Upper lobe of right lung (tissue), 1 donor: ENCODE measurements around the gene FGF18. TPM values are rescaled to one million over a fixed set of nuclear protein-coding genes. Genes with fewer than 3 reads are reported as not detected.
"Not testable (repeated sequence)": the region's sequence is repeated elsewhere in the genome, so short reads cannot be mapped to it uniquely, and the experiment has no call there.

ENCODE experiments used
- ATAC-seq: fragments of 200-7000 bp; cut with Tn5 transposase; one replicate; pipeline ENCODE4 v1.9.1; 2020; ENCODE audit warnings: mild to moderate bottlenecking, moderate library complexity
- DNase-seq: peaks from one replicate; pipeline ENCODE4 v3.0.0-alpha.2; 2020
- H3K27ac ChIP-seq: fragments of 200-600 bp; one replicate; pipeline ENCODE4 v1.8.0; 2022
- H3K27me3 ChIP-seq: fragments of 200-600 bp; one replicate; pipeline ENCODE4 v1.8.0; 2022; ENCODE audit warnings: mild to moderate bottlenecking
- H3K36me3 ChIP-seq: fragments of 200-600 bp; one replicate; pipeline ENCODE4 v1.8.0; 2022
- H3K4me1 ChIP-seq: fragments of 200-600 bp; one replicate; pipeline ENCODE4 v1.8.0; 2022
- H3K4me3 ChIP-seq: fragments of 200-600 bp; one replicate; pipeline ENCODE4 v1.8.0; 2022; ENCODE audit warnings: mild to moderate bottlenecking
- H3K9me3 ChIP-seq: fragments of 200-600 bp; one replicate; pipeline ENCODE4 v1.8.0; 2022
- intact Hi-C: fragments of 100-400 bp; cut with DNase I; formaldehyde crosslinking; loops from one replicate; pipeline ENCODE4 v1.11.0; 2022
- total RNA-seq: library from RNA; stranded (reverse); fragmentation: NEBNext Ultra II Directional; extraction: Animal tissue kit (Norgen Biotek cat#: 25700); gene quantifications from one replicate; pipeline ENCODE4 v1.2.1, GENCODE V29; 2021
- TF ChIP-seq, protein P1 (sequence below): fragments of 200-600 bp; IDR thresholded peaks from one replicate; pipeline ENCODE4 v1.8.0; 2022; ENCODE audit warnings: antibody characterized with exemption
- donor health status: DM: no; HTN: yes; CAD: no; lungs with severe emphysema.

FGF18 gene
- total RNA-seq, 1 donor from 2014 or later: 4.2 TPM

DNA sequence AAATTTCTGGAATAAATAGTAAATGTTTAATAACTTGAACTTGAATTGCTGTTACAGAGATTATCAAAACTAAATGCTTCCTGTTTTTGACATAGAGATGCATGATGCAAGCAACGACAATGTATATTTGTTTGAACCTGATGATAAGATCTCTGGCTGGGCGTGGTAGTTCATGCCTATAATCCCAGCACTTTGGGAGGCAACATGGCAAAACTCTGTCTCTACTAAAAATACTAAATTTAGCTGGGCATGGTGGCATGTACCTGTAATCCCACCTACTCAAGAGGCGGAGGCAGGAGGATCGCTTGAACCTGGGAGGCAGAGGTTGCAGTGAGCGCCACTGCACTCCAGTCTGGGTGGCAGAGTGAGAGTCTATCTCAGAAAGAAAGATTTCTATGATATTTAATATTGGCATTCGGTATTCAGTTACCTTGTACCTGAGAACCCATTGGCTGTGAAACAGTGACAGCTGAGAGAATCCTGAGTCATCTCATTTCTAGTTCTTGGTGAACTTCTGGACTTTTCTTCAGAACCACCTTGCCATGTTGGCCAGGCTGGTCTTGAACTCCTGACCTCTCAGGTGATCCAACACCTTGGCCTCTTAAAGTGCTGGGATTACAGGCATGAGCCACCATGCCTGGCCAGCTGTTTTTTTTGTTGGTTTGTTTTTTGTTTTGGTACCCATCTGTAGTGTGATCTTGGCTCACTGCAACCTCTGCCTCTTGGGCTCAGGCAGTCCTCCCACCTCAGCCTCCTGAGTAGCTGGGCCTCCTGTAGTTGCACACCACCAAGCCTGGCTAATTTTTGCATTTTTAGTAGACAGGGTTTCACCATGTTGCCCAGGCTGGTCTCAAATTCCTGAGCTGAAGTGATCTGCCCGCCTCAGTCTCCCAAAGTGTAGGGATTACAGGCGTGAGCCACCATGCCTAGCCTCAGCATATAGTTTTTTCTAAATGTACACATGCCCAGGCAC, 10.0 kb upstream of the FGF18 start:
- intact Hi-C loops: loop anchor here (10.0 kb wide), 1 partner anchor 495 kb away; no protein-coding TSS in a partner anchor
- Histone ChIP-seq H3K27me3 (no peaks in the 10 kb centered on the region), H3K4me3 (no peak overlapping the region), H3K4me1 (no peaks in the 10 kb centered on the region), H3K27ac (no peak overlapping the region), H3K36me3 (peaks cover 92% of the 10 kb centered on the region), H3K9me3 (no peaks in the 10 kb centered on the region)
- no peak for DNase-seq
- ATAC-seq: no peak
- TF ChIP-seq, protein P1, sequence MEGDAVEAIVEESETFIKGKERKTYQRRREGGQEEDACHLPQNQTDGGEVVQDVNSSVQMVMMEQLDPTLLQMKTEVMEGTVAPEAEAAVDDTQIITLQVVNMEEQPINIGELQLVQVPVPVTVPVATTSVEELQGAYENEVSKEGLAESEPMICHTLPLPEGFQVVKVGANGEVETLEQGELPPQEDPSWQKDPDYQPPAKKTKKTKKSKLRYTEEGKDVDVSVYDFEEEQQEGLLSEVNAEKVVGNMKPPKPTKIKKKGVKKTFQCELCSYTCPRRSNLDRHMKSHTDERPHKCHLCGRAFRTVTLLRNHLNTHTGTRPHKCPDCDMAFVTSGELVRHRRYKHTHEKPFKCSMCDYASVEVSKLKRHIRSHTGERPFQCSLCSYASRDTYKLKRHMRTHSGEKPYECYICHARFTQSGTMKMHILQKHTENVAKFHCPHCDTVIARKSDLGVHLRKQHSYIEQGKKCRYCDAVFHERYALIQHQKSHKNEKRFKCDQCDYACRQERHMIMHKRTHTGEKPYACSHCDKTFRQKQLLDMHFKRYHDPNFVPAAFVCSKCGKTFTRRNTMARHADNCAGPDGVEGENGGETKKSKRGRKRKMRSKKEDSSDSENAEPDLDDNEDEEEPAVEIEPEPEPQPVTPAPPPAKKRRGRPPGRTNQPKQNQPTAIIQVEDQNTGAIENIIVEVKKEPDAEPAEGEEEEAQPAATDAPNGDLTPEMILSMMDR: no peak

DNA sequence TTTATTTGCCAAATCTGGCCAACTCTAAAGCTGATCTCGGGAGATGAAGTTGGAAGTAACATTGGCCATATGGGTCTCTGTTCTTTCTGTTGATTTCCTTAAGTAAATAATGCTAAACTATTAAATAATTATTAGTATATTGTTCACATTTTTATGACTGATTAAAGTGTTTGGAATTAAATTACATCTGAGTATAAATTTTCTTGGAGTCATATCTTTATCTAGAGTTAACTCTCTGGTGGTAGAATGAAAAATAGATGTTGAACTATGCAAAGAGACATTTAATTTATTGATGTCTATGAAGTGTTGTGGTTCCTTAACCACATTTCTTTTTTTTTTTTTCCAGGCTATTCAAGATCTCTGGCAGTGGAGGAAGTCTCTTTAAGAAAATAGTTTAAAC, 9.3 kb upstream of the FGF18 start:
- no peak overlapping the region for H3K4me3 ChIP-seq
- H3K4me1 ChIP-seq: no peaks in the 10 kb centered on the region
- H3K36me3 ChIP-seq: peaks cover 87% of the 10 kb centered on the region
- no peaks in the 10 kb centered on the region for H3K27me3 ChIP-seq
- TF ChIP-seq, protein P1: no peak
- DNase-seq (no peak), ATAC-seq (no peak)
- H3K9me3 ChIP-seq: no peaks in the 10 kb centered on the region
- H3K27ac ChIP-seq: no peak overlapping the region
- intact Hi-C loops: loop anchor here (10.0 kb wide), 1 partner anchor 495 kb away; no protein-coding TSS in a partner anchor

DNA sequence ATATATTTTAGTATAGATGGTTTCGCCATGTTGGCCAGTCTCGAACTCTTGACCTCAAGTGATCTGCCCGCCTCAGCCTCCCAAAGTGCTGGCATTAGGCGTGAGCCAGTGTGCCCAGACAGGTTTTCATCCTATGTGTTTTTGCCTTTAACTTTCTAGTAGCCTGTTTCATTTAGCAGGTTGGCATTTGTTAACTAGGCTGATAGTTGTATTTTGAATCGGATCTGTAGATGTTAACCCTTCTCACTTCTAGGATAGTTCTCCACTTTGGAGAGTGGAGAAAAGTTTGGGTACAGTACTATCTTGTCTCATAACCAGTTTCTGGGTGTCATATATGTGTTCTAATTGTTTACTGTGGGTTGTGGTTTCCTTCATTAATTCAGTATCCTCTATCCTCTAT, 7.3 kb upstream of the FGF18 start:
- Histone ChIP-seq H3K9me3 (no peaks in the 10 kb centered on the region), H3K27me3 (no peaks in the 10 kb centered on the region), H3K36me3 (peaks cover 67% of the 10 kb centered on the region), H3K27ac (no peak overlapping the region), H3K4me1 (no peaks in the 10 kb centered on the region), H3K4me3 (no peak overlapping the region)
- DNase-seq (no peak), ATAC-seq (no peak)
- TF ChIP-seq, protein P1: no peak
- intact Hi-C loops: loop anchor here (10.0 kb wide), 1 partner anchor 493 kb away; no protein-coding TSS in a partner anchor

DNA sequence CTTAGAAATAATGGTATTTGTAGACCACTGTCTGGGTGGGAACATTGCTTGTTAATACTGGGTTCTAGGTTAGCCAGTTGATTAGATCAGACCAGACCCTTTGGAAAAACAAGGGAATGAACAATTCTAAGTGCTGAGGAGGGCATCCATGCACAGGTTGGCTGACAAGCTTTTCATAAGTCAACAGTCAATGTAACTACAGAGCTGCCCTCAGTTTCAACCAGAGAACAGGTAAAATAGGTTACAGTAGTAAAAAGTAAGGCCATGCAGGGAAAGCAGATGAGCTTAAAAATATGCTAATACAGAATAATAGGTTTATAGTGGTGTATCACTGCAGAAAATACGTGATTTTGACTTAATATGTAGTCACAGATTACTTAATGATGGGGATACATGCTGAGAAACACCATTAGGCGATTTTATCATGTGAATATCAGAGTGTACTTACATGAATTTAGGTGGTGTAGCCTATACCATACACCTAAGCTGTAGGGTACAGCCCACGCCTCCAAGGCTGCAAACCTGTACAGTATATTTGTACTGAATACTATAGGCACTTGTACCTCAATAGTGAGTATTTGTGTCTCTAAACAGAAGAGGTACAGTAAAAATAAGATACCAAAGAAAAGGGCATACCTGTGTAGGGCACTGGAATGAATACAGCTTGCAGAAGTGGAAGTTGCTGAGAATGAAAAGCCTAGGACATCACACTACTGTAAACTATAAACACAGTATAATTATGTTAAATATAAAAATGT, 6.1 kb upstream of the FGF18 start:
- ATAC-seq (no peak), DNase-seq (no peak)
- TF ChIP-seq, protein P1: no peak
- H3K36me3 ChIP-seq: peaks cover 56% of the 10 kb centered on the region
- H3K9me3 ChIP-seq: no peaks in the 10 kb centered on the region
- no peak overlapping the region for H3K27ac ChIP-seq
- intact Hi-C loops: loop anchor here (10.0 kb wide), 1 partner anchor 491 kb away; no protein-coding TSS in a partner anchor
- H3K4me1 ChIP-seq: no peaks in the 10 kb centered on the region
- no peaks in the 10 kb centered on the region for H3K27me3 ChIP-seq
- no peak overlapping the region for H3K4me3 ChIP-seq

DNA sequence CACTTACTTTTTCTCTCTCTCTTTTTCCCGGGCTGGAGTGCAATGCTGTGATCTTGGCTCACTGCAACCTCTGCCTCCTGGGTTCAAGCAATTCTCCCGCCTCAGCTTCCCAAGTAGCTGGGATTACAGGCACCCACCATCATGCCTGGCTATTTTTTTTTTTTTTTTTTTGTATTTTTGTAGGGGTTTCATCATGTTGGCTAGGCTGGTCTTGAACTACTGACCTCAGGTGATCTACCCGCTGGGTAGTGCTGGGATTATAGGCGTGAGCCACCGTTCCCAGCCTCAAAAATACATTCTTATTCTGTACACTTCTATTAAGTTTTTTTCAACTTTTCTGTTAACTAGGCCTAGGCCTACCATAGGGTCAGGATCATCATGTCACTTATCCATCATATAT, 5.5 kb upstream of the FGF18 start:
- H3K9me3 ChIP-seq, H3K27me3 ChIP-seq, H3K27ac ChIP-seq, ATAC-seq, H3K4me1 ChIP-seq, DNase-seq, H3K4me3 ChIP-seq: not testable (repeated sequence)
- peaks cover 49% of the 10 kb centered on the region for H3K36me3 ChIP-seq
- intact Hi-C loops: loop anchor here (10.0 kb wide), 1 partner anchor 491 kb away; no protein-coding TSS in a partner anchor
